ENCODE measurements around the gene SHC3.

Gene SHC3

DNA sequence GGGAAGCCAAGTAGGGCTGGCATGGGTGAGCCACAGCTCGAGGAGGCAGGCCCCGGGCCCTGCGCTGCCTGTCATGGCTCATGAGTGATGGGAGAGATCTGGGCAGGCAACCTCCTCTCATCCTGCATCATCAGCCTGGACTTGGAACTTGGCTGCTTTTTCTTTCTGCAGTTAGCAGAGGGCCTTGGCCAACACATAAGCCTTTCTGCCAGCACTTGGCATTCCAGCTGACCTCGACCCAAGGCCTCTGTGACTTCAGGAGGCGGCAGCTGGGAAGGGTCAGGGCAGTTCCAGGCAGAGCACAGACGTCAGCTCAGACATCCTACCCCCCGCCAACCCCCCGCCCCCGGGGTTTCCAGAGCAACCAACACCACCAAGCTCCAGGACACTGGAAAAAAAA is 179.7 kb downstream of the SHC3 start:
- no peak overlapping the region for H3K4me3 ChIP-seq (ENCODE audit: low read depth, low read length)
- TF ChIP-seq, protein P1, sequence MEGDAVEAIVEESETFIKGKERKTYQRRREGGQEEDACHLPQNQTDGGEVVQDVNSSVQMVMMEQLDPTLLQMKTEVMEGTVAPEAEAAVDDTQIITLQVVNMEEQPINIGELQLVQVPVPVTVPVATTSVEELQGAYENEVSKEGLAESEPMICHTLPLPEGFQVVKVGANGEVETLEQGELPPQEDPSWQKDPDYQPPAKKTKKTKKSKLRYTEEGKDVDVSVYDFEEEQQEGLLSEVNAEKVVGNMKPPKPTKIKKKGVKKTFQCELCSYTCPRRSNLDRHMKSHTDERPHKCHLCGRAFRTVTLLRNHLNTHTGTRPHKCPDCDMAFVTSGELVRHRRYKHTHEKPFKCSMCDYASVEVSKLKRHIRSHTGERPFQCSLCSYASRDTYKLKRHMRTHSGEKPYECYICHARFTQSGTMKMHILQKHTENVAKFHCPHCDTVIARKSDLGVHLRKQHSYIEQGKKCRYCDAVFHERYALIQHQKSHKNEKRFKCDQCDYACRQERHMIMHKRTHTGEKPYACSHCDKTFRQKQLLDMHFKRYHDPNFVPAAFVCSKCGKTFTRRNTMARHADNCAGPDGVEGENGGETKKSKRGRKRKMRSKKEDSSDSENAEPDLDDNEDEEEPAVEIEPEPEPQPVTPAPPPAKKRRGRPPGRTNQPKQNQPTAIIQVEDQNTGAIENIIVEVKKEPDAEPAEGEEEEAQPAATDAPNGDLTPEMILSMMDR (IDR thresholded peaks at IDR 0.05; ENCODE audit: low read depth, low read length, missing control alignments) = no peak
- in situ Hi-C loops (cut with HindIII; ENCODE audit: low sequenced_read_pairs) = no loop called here
- no peak for DNase-seq (ENCODE audit: low read depth)

DNA sequence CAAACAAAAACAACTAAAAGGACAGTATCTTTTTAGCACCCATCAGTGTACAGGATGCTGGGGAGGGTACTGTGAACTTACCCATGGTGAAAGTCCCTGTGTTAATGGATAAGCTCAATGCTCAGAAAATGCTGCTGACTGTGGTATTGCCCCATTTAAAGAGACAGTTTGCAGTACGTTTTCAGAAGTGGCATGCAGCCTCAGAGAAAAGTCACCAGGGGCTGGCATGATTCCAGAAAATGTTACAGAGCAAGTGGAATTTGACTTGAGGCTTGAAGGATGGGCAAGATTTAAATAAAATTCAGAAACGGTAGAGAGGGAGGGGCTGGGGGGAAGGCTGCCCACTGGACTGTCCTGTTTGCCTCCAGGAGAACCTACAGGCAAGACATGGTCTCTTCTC is 180.1 kb downstream of the SHC3 start:
- no peak overlapping the region for H3K4me3 ChIP-seq (ENCODE audit: low read depth, low read length)
- TF ChIP-seq, protein P1 (IDR thresholded peaks at IDR 0.05; ENCODE audit: low read depth, low read length, missing control alignments) = no peak
- no peak for DNase-seq (ENCODE audit: low read depth)
- in situ Hi-C loops (cut with HindIII; ENCODE audit: low sequenced_read_pairs) = no loop called here

DNA sequence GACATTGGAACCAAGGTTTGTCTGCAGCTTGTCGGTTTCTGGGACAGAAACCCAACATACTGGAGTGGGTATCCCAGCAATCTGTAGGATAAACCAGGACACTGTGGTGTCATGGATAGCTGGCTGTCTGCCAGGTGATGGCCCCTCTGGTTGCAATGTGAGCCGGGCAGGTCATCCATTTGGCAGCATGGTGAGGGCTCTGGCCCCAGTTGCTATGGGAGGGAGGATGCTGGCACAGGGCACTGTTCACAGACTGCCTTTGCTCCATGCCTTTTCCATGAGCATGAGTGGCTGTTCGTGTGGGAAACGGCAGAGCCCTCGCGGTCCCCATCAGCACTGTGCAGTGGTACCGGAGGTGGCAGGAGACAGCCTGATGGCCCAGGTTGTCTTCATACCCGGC is 181.0 kb downstream of the SHC3 start:
- in situ Hi-C loops (cut with HindIII; ENCODE audit: low sequenced_read_pairs) = no loop called here
- no peak overlapping the region for H3K4me3 ChIP-seq (ENCODE audit: low read depth, low read length)
- DNase-seq (ENCODE audit: low read depth) = no peak
- TF ChIP-seq, protein P1 (IDR thresholded peaks at IDR 0.05; ENCODE audit: low read depth, low read length, missing control alignments) = no peak

DNA sequence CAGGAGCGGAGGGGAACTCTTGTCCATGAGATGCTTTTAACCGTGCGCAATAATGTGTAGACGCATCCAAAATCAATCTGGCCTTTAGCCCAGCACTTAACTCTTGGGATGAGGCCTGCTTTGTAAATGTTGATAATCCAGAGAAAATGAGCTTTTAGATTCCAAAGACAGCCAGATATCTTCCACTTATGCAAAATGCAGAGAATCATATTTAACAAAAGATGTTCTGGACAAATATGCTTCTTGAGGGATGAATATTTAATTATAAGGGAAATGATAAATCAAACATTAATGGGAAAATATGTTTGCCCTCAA is 181.7 kb downstream of the SHC3 start:
- H3K4me3 ChIP-seq (ENCODE audit: low read depth, low read length) = no peak overlapping the region
- TF ChIP-seq, protein P1 (IDR thresholded peaks at IDR 0.05; ENCODE audit: low read depth, low read length, missing control alignments) = no peak
- in situ Hi-C loops (cut with HindIII; ENCODE audit: low sequenced_read_pairs) = no loop called here
- no peak for DNase-seq (ENCODE audit: low read depth)

DNA sequence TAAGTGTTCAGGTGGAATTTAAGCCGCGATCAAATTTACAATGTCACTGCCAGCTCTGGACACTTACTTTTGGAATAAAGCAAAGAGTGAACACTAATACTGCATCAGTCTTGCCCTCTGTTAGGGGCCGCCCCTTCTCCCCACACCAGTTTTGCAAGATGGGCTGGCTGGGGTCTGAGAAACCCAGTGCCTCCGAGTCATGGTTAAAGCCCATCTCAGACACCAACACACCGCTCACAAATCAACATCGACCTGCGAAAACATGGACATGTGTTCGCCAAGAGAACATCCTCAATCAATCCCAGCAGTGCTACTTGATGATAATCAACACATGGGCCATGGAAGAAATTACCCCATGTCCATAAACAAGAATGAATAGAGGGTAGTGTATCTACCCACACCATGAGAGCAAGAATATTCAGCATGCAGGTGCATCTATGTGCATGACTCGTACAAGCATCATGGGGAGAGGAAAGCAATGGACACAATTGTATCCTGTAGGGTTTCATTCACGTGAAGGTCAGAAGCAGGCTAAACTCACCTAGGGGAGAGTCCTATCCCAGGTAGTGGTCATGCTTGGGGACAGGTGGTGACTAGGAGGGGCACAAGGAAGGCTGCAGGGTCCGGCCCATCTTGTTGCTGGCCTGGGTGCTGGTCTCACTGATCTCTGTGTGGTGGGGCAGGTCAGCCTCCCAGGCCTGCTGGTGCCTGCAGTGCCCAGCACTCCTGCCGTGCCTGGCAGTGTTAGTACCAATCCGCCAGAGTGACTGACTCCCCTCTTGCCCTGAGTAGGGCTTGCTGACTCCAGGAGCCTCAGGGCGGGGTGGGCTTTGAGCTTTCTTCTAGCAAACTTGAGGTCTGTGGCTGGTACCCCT is 182.3 kb downstream of the SHC3 start:
- TF ChIP-seq, protein P1 (IDR thresholded peaks at IDR 0.05; ENCODE audit: low read depth, low read length, missing control alignments) = no peak
- DNase-seq (ENCODE audit: low read depth) = no peak
- in situ Hi-C loops (cut with HindIII; ENCODE audit: low sequenced_read_pairs) = no loop called here
- no peak overlapping the region for H3K4me3 ChIP-seq (ENCODE audit: low read depth, low read length)

DNA sequence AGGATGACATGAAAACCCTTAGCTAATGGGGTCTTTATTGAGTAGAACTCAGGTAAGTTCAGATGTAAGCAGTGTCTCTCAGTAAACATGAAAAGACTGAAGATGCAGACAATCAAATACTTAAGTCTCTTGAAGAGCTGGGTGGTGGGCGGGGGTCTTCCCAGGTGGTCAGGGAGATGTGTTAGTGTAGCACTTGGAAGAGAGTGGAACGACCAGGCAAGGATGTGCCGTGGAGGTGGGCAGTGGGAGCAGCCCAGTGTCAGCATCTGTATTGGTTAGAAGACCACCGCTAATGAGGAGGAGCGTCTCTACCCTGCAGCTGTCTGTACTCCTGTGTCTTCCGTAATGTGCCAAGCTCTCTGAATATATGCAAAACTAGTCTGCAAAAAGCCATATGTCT is 183.0 kb downstream of the SHC3 start:
- no peak overlapping the region for H3K4me3 ChIP-seq (ENCODE audit: low read depth, low read length)
- TF ChIP-seq, protein P1 (IDR thresholded peaks at IDR 0.05; ENCODE audit: low read depth, low read length, missing control alignments) = no peak
- no peak for DNase-seq (ENCODE audit: low read depth)
- in situ Hi-C loops (cut with HindIII; ENCODE audit: low sequenced_read_pairs) = no loop called here

Measured in astrocyte of the cerebellum (primary cell).